GM21360 (cell line): ENCODE data around the gene CHL1.
"Not testable (repeated sequence)": the region's sequence is repeated elsewhere in the genome, so short reads cannot be mapped to it uniquely, and the experiment has no call there.

ENCODE experiments used
- ATAC-seq: cut with Tn5 transposase; IDR thresholded peaks from one replicate; pipeline ENCODE4 v1.9.1; 2021; ENCODE audit warnings: mild to moderate bottlenecking, moderate library complexity; ENCODE audit not compliant: unreplicated experiment

Gene CHL1

DNA sequence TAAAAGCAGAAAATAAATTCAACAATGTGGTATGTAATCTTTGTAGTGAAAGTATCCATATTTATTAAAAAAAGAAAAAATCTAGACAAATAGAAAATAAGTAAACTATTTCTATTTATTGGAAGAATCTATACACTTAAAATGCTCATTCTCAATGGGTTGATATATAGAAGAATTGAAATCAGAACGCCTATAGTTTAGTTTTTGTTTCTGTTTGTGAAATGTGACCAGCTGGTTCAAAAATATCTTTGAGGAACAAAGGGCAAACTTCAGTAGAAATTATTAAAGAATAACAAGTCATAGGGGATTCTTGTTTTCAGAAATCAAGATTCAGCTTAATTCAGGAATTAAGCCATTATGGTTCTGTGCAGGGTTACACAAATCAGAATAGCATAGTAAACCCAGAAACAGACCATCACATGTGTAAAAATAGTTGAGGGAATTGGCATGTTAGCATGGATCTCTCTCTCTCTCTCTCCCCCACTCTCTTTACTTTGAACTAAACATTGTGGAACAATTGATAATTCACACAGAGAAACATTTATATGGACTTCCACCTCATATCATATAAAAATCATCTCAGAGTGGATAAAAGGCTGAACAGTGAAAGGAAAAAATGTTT lies 134.0 kb downstream of the CHL1 start:
- ATAC-seq = no peak

- no peak for ATAC-seq
Observed at GRCh38 chr3:331881-332280, 135.3 kb downstream of the CHL1 start.

GRCh38 chr3:332701-333100 lies 136.1 kb downstream of the CHL1 start:
- ATAC-seq = no peak

- no peak for ATAC-seq
Observed at GRCh38 chr3:335240-335639, 138.7 kb downstream of the CHL1 start.

- ATAC-seq = no peak
Observed at GRCh38 chr3:339351-339750, 142.8 kb downstream of the CHL1 start.

- ATAC-seq = no peak
Observed at GRCh38 chr3:341998-342397, 145.4 kb downstream of the CHL1 start.

GRCh38 chr3:346186-346585 lies 149.6 kb downstream of the CHL1 start:
- no peak for ATAC-seq

DNA sequence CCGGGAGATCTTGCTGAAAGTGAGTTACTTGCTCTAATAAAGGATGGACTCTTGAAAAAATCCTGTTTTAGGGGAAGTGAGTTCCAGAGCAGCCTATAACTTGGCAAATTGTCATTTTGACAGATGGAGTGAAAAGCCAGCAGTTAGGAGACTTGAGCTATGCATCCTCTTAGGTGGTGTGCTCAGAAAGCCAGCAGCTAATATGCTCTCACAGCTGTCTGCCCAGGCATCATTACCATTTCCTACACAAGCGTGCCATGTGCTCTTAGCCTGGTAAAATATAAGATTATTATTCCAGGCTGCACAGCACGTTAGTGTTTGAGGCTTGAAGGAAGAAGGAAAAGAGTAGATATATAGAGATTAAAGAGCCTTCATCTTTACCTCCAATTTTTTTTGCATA lies 151.0 kb downstream of the CHL1 start:
- ATAC-seq = no peak

GRCh38 chr3:350871-351371 lies 154.4 kb downstream of the CHL1 start:
- ATAC-seq = no peak

DNA sequence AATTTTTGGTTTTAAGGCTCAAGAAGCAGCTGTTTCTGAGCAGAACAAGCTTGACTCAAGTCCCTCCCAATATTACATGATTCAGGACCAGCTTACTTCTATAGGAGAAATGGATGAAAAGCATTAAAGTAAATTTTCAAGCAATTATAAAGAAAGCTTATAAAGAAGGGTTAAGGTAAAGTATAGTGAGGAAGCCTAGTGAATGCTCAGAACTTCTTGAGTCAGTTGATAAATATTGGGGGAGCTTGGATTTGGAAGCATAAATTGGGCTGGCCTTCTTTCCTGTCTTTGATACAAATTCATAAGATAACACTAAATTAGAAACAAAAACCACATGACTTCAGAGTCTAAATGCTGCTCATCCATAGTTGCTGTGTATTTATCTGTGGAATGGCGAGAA lies 156.0 kb downstream of the CHL1 start:
- no peak for ATAC-seq

DNA sequence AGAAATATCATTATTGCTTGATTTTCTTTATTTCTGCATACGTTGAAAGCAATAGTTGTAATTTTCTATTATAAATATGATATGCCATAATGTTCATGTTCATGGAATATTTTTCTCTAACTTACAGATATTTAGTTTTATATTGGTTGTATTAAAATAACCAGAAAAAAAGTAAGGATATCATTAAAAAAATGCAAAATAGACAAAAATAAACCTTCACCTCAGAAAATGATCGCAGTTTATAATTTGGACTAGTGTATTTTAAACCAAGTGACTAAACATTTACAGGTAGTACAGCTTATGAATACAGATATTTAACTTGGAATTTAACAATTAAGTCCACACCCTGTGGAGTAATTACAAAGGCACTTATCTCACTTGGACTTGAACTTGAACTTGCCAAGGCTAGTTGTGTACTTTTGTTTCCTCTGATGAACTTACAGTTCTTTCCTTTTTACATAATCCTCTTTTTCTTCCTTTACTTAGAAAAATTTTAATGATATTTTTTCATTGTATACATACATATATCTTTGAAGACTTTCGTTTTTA lies 156.7 kb downstream of the CHL1 start:
- ATAC-seq = no peak

DNA sequence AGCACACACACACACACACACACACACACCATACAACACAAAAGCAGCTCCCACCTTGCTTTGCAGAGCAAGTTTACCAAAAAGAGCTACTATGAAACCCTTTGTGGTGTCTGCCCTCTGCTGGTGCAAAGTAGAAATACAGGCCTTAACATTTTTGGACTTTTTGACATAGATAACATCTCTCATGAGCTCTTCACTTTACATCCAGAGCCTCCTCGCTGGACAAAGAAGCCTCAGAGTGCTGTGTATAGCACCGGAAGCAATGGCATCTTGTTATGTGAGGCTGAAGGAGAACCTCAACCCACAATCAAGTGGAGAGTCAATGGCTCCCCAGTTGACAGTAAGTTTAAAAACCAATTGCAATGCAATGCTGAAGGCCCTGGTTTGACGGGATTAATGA lies 157.9 kb downstream of the CHL1 start:
- peak; percentile 77 for ATAC-seq

DNA sequence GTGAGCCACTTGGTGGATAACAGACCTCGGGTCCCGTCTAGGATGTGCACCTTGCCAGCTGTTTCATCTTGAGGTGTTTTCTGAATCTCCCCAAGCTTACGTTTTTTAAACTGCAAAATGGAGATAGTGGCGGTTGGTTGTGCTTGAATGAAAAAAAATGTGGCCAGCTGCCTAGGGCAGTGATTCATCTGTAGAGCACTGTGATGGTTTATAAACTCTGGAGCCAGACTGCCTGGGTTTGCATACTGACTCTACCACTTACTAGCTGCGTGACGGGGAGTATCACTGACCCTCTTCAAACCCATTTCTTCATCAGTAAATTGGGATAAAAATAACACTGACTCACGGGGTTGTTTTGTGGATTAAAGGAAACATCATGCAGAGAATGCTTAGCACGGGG lies 159.1 kb downstream of the CHL1 start:
- ATAC-seq = no peak

- no peak for ATAC-seq
Observed at GRCh38 chr3:356952-357351, 160.4 kb downstream of the CHL1 start.

- ATAC-seq = peak; percentile 73
Observed at GRCh38 chr3:359672-360071, 163.1 kb downstream of the CHL1 start.

GRCh38 chr3:362681-363338 lies 166.2 kb downstream of the CHL1 start:
- ATAC-seq = no peak

DNA sequence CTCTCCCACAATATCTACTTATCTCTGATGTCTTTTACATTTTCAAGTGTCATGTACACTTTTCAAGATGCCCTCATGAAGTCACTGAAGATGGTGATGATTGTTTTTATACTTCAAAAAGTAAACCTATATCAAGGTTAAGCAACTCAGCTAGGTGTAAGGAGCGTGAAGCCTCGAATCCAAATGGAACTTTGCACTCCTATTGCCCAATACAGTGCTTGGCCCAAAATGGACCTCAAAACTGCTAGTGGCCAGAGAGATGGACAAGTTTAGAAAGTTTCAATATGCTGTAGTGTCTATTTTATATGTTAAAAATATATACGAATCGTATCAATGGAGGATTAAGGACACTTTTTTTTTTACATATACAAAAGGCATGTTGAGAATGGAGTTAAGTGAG lies 167.7 kb downstream of the CHL1 start:
- ATAC-seq = no peak

GRCh38 chr3:365268-365667 lies 168.7 kb downstream of the CHL1 start:
- ATAC-seq = no peak

DNA sequence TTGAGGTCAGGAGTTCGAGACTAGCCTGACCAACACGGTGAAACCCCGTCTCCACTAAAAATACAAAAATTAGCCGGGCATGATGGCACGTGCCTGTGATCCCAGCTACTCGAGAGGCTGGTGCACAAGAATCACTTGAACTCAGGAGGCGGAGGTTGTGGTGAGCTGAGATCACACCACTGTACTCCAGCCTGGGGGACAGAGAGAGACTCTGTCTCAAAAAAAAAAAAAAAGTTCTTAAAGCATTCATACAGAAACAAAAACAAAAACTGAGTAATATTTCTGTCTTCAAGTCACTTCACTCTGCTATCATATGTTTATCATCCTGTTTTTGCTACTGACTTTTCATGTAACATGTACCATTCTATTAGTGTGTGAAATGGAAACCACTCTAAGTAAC lies 169.7 kb downstream of the CHL1 start:
- not testable (repeated sequence) for ATAC-seq

DNA sequence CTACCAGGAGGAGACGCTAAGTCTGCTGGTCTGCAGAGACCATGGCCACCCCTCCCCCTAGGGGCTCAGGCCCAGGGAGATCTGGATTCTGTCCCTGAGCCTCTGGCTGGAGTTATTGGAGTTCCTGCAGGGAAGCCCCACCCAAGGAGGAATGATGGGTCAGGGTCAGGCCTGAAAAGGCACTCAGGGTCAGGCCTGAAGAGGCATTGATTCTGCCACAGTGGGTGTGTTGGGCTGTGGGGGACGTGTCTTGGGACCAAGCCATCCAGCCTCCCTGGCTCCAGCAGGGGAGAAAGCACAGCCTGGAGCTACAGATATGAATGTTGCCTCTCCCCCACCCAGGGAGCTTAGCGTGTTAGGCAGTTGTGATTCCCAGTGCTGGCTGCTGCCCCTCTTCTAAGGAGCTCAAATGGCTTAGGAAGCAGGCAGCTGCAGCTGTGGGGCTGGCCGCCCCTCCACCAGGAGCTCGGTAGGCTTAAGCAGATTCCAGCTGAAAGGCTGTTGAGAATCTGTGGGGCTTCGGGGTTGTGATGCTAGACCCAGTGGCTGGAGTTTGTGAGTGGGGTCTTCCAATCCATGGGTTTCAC lies 176.7 kb downstream of the CHL1 start:
- no peak for ATAC-seq

DNA sequence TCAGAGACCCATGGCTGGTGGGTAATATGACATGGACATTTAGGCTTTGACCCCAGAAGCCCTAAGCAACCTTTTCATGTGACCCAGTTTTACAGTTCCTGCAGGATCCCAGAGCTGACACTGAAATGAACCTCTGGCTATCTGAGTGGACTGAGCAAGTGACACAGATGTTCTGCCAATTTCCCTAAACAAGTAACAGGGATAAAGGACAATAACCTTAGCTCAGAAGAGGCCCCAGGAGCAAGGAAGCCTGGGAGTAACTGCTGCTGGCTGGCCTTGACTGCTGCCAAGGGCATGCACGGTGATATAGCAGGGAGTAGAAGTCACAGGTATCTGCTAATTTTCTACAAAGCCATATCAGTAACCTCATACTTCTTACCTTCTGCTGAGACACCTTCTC lies 177.9 kb downstream of the CHL1 start:
- no peak for ATAC-seq

DNA sequence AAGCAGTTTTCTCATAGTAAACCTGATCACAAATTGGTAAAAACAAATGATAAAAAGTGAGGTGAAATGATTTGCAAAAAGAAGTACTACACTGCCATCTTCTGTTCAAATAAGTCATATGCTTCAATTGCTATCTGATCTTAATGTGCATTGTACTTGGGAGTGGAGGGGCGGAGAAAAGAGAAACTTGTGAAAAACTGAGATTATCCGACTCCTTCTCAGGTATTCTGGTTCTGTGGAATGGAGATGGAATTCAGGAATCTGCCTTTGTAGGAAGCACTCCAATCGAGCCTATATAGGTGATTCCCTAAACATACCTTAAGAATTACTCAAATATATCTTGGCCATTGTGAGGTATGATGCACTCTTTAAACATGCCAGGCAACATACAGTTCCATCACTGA lies 180.6 kb downstream of the CHL1 start:
- ATAC-seq = peak; percentile 74
